ENCODE measurements around the gene TRDN.

The TRDN gene

GRCh38 chr6:123636782-123637181 lies at the start of gene TRDN:
Gene TRDN, minus strand, starts transcription at chr6:123636950. Its CDS starts 175 bp downstream, at chr6:123636775.
- DNase-seq, result no peak

- no peak for DNase-seq
These were observed 45.3 kb upstream of the TRDN start for GRCh38 chr6:123681957-123682462.

- DNase-seq, result no peak
These were observed 41.1 kb upstream of the TRDN start for GRCh38 chr6:123677897-123678296.

- no peak for DNase-seq
These were observed 40.0 kb upstream of the TRDN start for GRCh38 chr6:123676793-123677192.

GRCh38 chr6:123668965-123669591 lies 32.3 kb upstream of the TRDN start:
- DNase-seq, result no peak

GRCh38 chr6:123668063-123668462 lies 31.3 kb upstream of the TRDN start:
- DNase-seq, result no peak

GRCh38 chr6:123663436-123663835 lies 26.7 kb upstream of the TRDN start:
- no peak for DNase-seq

- no peak for DNase-seq
These were observed 26.0 kb upstream of the TRDN start for GRCh38 chr6:123662757-123663156.

- no peak for DNase-seq
These were observed 24.5 kb upstream of the TRDN start for GRCh38 chr6:123661105-123661891.

- no peak for DNase-seq
These were observed 23.4 kb upstream of the TRDN start for GRCh38 chr6:123659960-123660748.

GRCh38 chr6:123658848-123659247 lies 22.1 kb upstream of the TRDN start:
- DNase-seq, result no peak

- DNase-seq, result no peak
These were observed 19.0 kb upstream of the TRDN start for GRCh38 chr6:123655521-123656306.

GRCh38 chr6:123648723-123649122 lies 12.0 kb upstream of the TRDN start:
- DNase-seq, result no peak

GRCh38 chr6:123648020-123648580 lies 11.3 kb upstream of the TRDN start:
- DNase-seq, result no peak

GRCh38 chr6:123641497-123641896 lies 4.7 kb upstream of the TRDN start:
- no peak for DNase-seq

GRCh38 chr6:123640567-123641187 lies 3.9 kb upstream of the TRDN start:
- DNase-seq, result no peak

GRCh38 chr6:123638865-123639264 lies 2.1 kb upstream of the TRDN start:
- DNase-seq, result no peak

GRCh38 chr6:123636282-123636681 lies 468 bp downstream of the TRDN start:
- DNase-seq, result no peak

- DNase-seq, result no peak
These were observed 1.2 kb downstream of the TRDN start for GRCh38 chr6:123635567-123635966.

- DNase-seq, result no peak
These were observed 1.6 kb downstream of the TRDN start for GRCh38 chr6:123635144-123635543.

GRCh38 chr6:123632641-123633040 lies 4.1 kb downstream of the TRDN start:
- no peak for DNase-seq

Measured in stimulated activated CD4-positive, alpha-beta T cell treated with anti-CD3 and anti-CD28 coated beads, Interleukin-4, amount 100 ng/mL, for 24 hours (primary cell).